ENCODE measurements around the gene XIRP1. TPM values are rescaled to one million over a fixed set of nuclear protein-coding genes. Genes with fewer than 3 reads are reported as not detected.

XIRP1 gene
- total RNA-seq, 1 donor from 2014 or later, result 0.12 TPM

GRCh38 chr3:39143051-39143885 lies 49.1 kb downstream of the XIRP1 start:
- DNase-seq (ENCODE audit: low read depth), result no peak
- no peak for TF ChIP-seq CTCF (conservative IDR thresholded peaks at IDR 0.05; ENCODE audit: low read depth, low read length)
- no peak overlapping the region for H3K4me3 ChIP-seq (ENCODE audit: low read depth, low read length)

GRCh38 chr3:39142067-39142466 lies 50.3 kb downstream of the XIRP1 start:
- H3K4me3 ChIP-seq (ENCODE audit: low read depth, low read length), result no peak overlapping the region
- DNase-seq (ENCODE audit: low read depth), result no peak
- TF ChIP-seq CTCF (conservative IDR thresholded peaks at IDR 0.05; ENCODE audit: low read depth, low read length), result no peak

GRCh38 chr3:39141171-39141995 lies 51.0 kb downstream of the XIRP1 start:
- no peak for DNase-seq (ENCODE audit: low read depth)
- H3K4me3 ChIP-seq (ENCODE audit: low read depth, low read length), result no peak overlapping the region
- TF ChIP-seq CTCF (conservative IDR thresholded peaks at IDR 0.05; ENCODE audit: low read depth, low read length), result no peak

GRCh38 chr3:39140341-39140971 lies 51.9 kb downstream of the XIRP1 start:
- no peak for TF ChIP-seq CTCF (conservative IDR thresholded peaks at IDR 0.05; ENCODE audit: low read depth, low read length)
- DNase-seq (ENCODE audit: low read depth), result no peak
- no peak overlapping the region for H3K4me3 ChIP-seq (ENCODE audit: low read depth, low read length)

GRCh38 chr3:39139442-39139841 lies 53.0 kb downstream of the XIRP1 start:
- no peak for DNase-seq (ENCODE audit: low read depth)
- TF ChIP-seq CTCF (conservative IDR thresholded peaks at IDR 0.05; ENCODE audit: low read depth, low read length), result no peak
- no peak overlapping the region for H3K4me3 ChIP-seq (ENCODE audit: low read depth, low read length)

- no peak overlapping the region for H3K4me3 ChIP-seq (ENCODE audit: low read depth, low read length)
- DNase-seq (ENCODE audit: low read depth), result no peak
- TF ChIP-seq CTCF (conservative IDR thresholded peaks at IDR 0.05; ENCODE audit: low read depth, low read length), result no peak
Observed at GRCh38 chr3:39138804-39139415, 53.5 kb downstream of the XIRP1 start.

Measured in epithelial cell of proximal tubule (primary cell).